H1 (cell line): ENCODE data around the gene DEK. TPM values are rescaled to one million over a fixed set of nuclear protein-coding genes. Genes with fewer than 3 reads are reported as not detected.

Experiments used
- CHD7 ChIP-seq: fragments of 300-600 bp; sonication (generic); IDR thresholded peaks from 2 replicates; pipeline ENCODE4 v1.7.1; 2012; ENCODE audit warnings: low read length, moderate library complexity, mild to moderate bottlenecking, inconsistent platforms; ENCODE audit not compliant: insufficient replicate concordance
- polyA plus RNA-seq, 7 experiments: library from polyadenylated mRNA; depleted of rRNA in 3 of 7; stranded (reverse) in 5 of 7; unstranded in 2 of 7; fragments of >200 nt in 5 of 7; fragments of 200-250 nt in 2 of 7; gene quantifications; 1 replicate in 5 of 7; 2 replicates in 1 of 7; 4 replicates in 1 of 7; pipeline versions ENCODE4 v1.2.1 to v1.2.3, GENCODE V29; 2011 to 2013; ENCODE audit warnings: missing spikeins in 2 of 7, mixed read lengths in 2 of 7
- total RNA-seq: library from RNA; stranded (reverse); fragmentation: NEBNext Ultra II Directional; extraction: Animal tissue kit (Norgen Biotek cat#: 25700); gene quantifications from 2 replicates; pipeline ENCODE4 v1.2.1, GENCODE V29; 2021

The DEK gene
- total and polyA plus RNA-seq, 2 of the 8 experiments (the other 6 are each of a cell fraction or from before 2014, with no cell fraction given): 40.0 to 228 TPM

GRCh38 chr6:18211338-18211737, 53.0 kb downstream of the DEK start (continued):
- TF ChIP-seq CHD7: no peak
